ENCODE measurements around the gene NUDT16. TPM values are rescaled to one million over a fixed set of nuclear protein-coding genes. Genes with fewer than 3 reads are reported as not detected.
"Not testable (repeated sequence)": the region's sequence is repeated elsewhere in the genome, so short reads cannot be mapped to it uniquely, and the experiment has no call there.

NUDT16 gene
- total RNA-seq, 4 donors from 2014 or later: 10.0 to 18.3 (median 14.4) TPM

DNA sequence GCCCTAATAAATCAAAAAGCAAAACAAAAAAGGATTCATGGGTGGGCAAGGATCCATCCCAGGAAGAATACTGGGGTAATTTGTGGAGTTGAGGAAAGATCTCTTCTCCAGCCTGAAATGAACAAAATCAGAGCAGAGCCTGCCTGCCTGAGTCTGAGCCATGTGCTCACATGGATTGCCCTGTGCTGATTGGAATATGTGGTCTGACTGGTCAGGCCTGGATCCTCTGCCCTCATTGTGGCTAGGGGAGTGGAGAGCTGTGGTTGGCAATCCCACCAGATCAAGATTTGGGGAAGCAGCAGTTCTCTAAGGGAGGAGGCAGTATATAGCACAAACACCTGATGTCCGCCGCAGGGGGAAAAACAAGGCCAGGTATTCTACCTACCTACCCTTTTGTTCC lies 6.8 kb upstream of the NUDT16 start:
- intact Hi-C loops (cut with DNase I; ENCODE audit: low total_unique reads): no loop called here
- Histone ChIP-seq H3K27ac (no peak overlapping the region), H3K27me3 (no peaks in the 10 kb centered on the region), H3K4me1 (peaks cover under 1 to 6% of the 10 kb centered on the region in 2 donors), H3K9me3 (no peaks in the 10 kb centered on the region), H3K36me3 (no peaks in the 10 kb centered on the region), H3K4me3 (no peak overlapping the region)
- no peak for TF ChIP-seq POLR2A (IDR thresholded peaks at IDR 0.05)
- TF ChIP-seq, protein P1, sequence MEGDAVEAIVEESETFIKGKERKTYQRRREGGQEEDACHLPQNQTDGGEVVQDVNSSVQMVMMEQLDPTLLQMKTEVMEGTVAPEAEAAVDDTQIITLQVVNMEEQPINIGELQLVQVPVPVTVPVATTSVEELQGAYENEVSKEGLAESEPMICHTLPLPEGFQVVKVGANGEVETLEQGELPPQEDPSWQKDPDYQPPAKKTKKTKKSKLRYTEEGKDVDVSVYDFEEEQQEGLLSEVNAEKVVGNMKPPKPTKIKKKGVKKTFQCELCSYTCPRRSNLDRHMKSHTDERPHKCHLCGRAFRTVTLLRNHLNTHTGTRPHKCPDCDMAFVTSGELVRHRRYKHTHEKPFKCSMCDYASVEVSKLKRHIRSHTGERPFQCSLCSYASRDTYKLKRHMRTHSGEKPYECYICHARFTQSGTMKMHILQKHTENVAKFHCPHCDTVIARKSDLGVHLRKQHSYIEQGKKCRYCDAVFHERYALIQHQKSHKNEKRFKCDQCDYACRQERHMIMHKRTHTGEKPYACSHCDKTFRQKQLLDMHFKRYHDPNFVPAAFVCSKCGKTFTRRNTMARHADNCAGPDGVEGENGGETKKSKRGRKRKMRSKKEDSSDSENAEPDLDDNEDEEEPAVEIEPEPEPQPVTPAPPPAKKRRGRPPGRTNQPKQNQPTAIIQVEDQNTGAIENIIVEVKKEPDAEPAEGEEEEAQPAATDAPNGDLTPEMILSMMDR (IDR thresholded peaks at IDR 0.05 in 4 of 5, conservative IDR thresholded peaks at IDR 0.05 in 1 of 5): no peak
- DNase-seq: no peak
- in situ Hi-C loops (cut with MboI; ENCODE audit: low sequenced_read_pairs in 4 of 4): no loop called here
- ATAC-seq: no peak

DNA sequence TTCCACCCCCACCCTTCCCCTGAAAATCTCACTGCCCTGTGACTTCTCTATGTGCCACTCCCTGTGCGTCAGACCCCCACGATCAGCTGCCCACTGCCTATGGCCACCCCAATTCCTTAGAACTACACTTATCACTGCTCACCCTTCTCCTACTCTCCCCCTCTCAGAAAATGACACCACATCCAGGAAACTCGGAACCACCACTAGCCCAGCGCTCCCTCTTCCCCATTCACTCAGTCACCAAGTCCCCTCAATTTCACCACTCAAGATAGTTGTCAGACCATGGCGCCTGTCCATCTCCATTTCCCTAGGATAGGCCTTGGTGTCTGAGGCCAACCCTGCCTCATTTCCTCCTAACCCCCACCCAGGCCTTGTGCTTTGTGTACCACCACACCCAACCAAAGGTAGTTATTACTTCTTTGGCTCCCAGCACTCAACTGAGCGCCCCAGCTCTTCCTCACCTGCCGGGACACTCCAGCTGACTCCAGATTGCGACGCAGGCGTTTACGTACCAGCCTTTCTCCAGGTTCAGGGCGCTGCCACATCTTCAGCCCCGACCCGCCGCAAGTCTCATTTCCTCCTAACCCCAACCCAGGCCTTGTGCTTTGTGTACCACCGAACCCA lies 641 bp upstream of the NUDT16 start:
- in situ Hi-C loops (cut with MboI; ENCODE audit: low sequenced_read_pairs in 4 of 4); H3K27me3 ChIP-seq; H3K9me3 ChIP-seq; DNase-seq: not testable (repeated sequence)
- peaks cover 0 to 19% of the 10 kb centered on the region in 2 donors for H3K36me3 ChIP-seq
- H3K27ac ChIP-seq: peak overlapping the region; percentile 85 to 94 (median 92)
- peaks cover 28 to 39% of the 10 kb centered on the region in 2 donors for H3K4me1 ChIP-seq
- peak; percentile 37 to 49 for ATAC-seq
- peak overlapping the region; percentile 79 to 97 (median 92) for H3K4me3 ChIP-seq
- intact Hi-C loops (cut with DNase I; ENCODE audit: low total_unique reads): loop anchor here (2.0 to 10.0 kb wide), 3 partner anchors 122 to 1341 kb away; partner anchors contain the start of genes ATP2C1, MRPL3 and NPHP3

DNA sequence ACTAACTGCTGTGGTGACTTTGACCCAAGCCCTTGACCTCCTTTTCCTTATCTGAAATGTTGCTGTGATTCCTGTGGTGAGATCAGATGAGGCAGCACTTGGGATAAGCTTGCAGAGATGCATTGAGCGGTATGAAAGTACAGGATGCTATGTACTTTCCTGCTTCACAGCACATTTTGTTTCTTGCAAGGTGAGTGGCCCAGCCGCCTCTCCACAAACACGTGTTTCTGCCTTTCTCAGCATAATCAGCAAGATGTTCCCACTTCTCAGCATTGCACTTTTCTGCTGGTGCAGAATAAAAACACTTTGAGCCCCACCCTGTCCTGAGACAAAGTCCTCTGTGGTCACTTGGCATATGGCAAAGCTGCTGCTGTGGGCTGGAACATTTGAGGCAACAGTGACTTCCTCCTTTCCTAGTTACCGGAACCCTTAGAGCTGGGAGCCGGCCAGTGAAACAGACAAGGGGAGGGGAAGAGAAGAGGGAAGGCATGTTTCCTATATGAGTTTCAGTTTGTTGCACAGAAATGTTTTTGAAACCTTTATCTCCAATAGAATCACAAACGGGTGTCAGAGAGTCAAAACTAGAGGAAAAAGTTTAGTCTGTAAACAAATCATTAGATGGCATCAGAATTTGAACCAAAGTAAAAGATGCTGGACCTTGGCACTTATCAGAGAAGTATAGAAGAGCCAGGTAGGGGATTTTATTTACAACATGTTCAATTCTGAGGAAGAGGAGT lies 5.0 kb downstream of the NUDT16 start:
- peak; percentile 51 to 70 for DNase-seq
- peak overlapping the region; percentile 48 to 69 (median 61) for H3K27ac ChIP-seq
- H3K4me1 ChIP-seq: peaks cover 28 to 40% of the 10 kb centered on the region in 2 donors
- TF ChIP-seq, protein P1 (IDR thresholded peaks at IDR 0.05 in 4 of 5, conservative IDR thresholded peaks at IDR 0.05 in 1 of 5): no peak
- TF ChIP-seq POLR2A (IDR thresholded peaks at IDR 0.05): no peak
- peak; percentile 50 to 57 for ATAC-seq
- no peaks in the 10 kb centered on the region for H3K27me3 ChIP-seq
- intact Hi-C loops (cut with DNase I; ENCODE audit: low total_unique reads) (loop anchor here (10.0 kb wide), 1 partner anchor 492 kb away; the partner anchor contains the start of gene ATP2C1), in situ Hi-C loops (cut with MboI; ENCODE audit: low sequenced_read_pairs in 4 of 4) (no loop called here)
- H3K9me3 ChIP-seq: no peaks in the 10 kb centered on the region
- peaks cover 0 to 20% of the 10 kb centered on the region in 2 donors for H3K36me3 ChIP-seq
- no peak overlapping the region for H3K4me3 ChIP-seq

DNA sequence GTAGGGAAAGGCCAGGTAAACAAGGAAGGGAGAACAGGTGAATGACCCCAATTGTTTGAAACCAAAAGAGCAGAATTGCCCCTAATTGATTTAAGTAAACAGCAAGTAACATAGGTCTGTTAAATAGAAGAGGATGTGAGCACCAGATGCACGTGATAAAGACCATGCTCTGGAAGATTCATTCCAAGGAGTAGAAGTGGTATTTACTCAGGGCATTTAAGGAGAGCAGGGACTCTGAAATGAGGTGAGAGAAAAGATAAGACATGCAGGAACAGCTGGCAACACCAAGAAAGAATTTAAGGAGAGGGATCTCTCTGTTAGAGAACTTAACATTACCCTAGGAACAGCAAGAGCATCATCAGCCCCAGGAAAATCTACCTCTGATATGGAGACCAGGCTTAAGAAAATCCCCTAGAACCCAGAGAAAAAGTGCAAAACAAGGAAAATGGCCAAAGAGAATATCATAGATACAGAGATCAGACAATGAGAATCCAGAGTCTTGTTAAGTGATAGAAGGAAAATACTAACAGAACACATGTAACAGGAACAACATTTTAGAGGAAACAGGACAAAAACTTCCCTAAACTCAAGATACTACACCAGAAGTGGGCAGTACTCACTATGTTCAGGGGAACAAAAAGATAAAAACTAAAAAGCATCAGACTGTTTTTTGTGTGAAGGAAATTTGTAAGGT lies 6.4 kb downstream of the NUDT16 start:
- peaks cover 0 to 20% of the 10 kb centered on the region in 2 donors for H3K36me3 ChIP-seq
- intact Hi-C loops (cut with DNase I; ENCODE audit: low total_unique reads) (loop anchor here (10.0 kb wide), 1 partner anchor 493 kb away; the partner anchor contains the start of gene ATP2C1), in situ Hi-C loops (cut with MboI; ENCODE audit: low sequenced_read_pairs in 4 of 4) (no loop called here)
- TF ChIP-seq POLR2A (IDR thresholded peaks at IDR 0.05): no peak
- TF ChIP-seq, protein P1 (IDR thresholded peaks at IDR 0.05 in 4 of 5, conservative IDR thresholded peaks at IDR 0.05 in 1 of 5): no peak
- H3K27me3 ChIP-seq: no peaks in the 10 kb centered on the region
- peak overlapping the region; percentile 48 to 69 (median 61) for H3K27ac ChIP-seq
- DNase-seq (no peak), ATAC-seq (no peak)
- H3K4me3 ChIP-seq: no peak overlapping the region
- H3K4me1 ChIP-seq: peaks cover 18 to 32% of the 10 kb centered on the region in 2 donors
- no peaks in the 10 kb centered on the region for H3K9me3 ChIP-seq

DNA sequence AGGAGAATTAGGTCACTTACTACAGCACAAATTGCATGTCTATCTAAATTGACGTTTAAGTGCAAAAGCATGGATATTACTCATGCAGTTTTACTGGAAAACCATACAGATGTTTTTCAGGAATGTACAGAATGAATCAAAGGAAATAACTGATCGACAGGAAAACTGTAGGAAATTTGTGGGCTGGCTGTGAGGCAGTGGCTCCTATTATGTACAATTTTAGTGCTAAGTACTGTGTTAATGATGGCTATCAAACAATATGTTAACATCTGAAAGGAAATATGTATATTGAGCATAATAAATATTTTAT lies 6.9 kb downstream of the NUDT16 start:
- no peak for DNase-seq
- H3K27ac ChIP-seq: peak overlapping the region in 3 of 4 donors; percentile 7 to 69 (median 68)
- ATAC-seq: no peak
- peaks cover 0 to 18% of the 10 kb centered on the region in 2 donors for H3K36me3 ChIP-seq
- no peak for TF ChIP-seq POLR2A (IDR thresholded peaks at IDR 0.05)
- TF ChIP-seq, protein P1 (IDR thresholded peaks at IDR 0.05 in 4 of 5, conservative IDR thresholded peaks at IDR 0.05 in 1 of 5): no peak
- intact Hi-C loops (cut with DNase I; ENCODE audit: low total_unique reads) (loop anchor here (10.0 kb wide), 1 partner anchor 494 kb away; the partner anchor contains the start of gene ATP2C1), in situ Hi-C loops (cut with MboI; ENCODE audit: low sequenced_read_pairs in 4 of 4) (no loop called here)
- H3K4me1 ChIP-seq: peaks cover 16 to 31% of the 10 kb centered on the region in 2 donors
- H3K4me3 ChIP-seq: no peak overlapping the region
- no peaks in the 10 kb centered on the region for H3K9me3 ChIP-seq
- H3K27me3 ChIP-seq: no peaks in the 10 kb centered on the region
